HG03457 (cell line): ENCODE results near the gene TCIRG1.
"Not testable (repeated sequence)": the region's sequence is repeated elsewhere in the genome, so short reads cannot be mapped to it uniquely, and the experiment has no call there.

Experiments
- ATAC-seq: cut with Tn5 transposase; IDR thresholded peaks from one replicate; pipeline ENCODE4 v1.9.1; 2021; ENCODE audit warnings: moderate number of reproducible peaks; ENCODE audit not compliant: unreplicated experiment

Gene TCIRG1

GRCh38 chr11:68082481-68082880 is 43.7 kb downstream of the TCIRG1 start:
- ATAC-seq = no peak

GRCh38 chr11:68083517-68083916 is 44.7 kb downstream of the TCIRG1 start:
- ATAC-seq = no peak

- ATAC-seq = no peak
Measured at GRCh38 chr11:68089679-68090078, 50.9 kb downstream of the TCIRG1 start.

GRCh38 chr11:68090287-68090686 is 51.5 kb downstream of the TCIRG1 start:
- no peak for ATAC-seq

- ATAC-seq = no peak
Measured at GRCh38 chr11:68090706-68091105, 51.9 kb downstream of the TCIRG1 start.

GRCh38 chr11:68092411-68092810 is 53.6 kb downstream of the TCIRG1 start:
- ATAC-seq = no peak

GRCh38 chr11:68092946-68093345 is 54.1 kb downstream of the TCIRG1 start:
- not testable (repeated sequence) for ATAC-seq

- no peak for ATAC-seq
Measured at GRCh38 chr11:68093565-68093964, 54.7 kb downstream of the TCIRG1 start.

GRCh38 chr11:68096962-68097361 is 58.1 kb downstream of the TCIRG1 start:
- ATAC-seq = no peak

- ATAC-seq = no peak
Measured at GRCh38 chr11:68099057-68099456, 60.2 kb downstream of the TCIRG1 start.

GRCh38 chr11:68099474-68100405 is 60.9 kb downstream of the TCIRG1 start:
- ATAC-seq = no peak
